Fibroblast of the aortic adventitia (primary cell): ENCODE data around the gene BCL2L1. TPM values are rescaled to one million over a fixed set of nuclear protein-coding genes. Genes with fewer than 3 reads are reported as not detected.

Experiments
- DNase-seq: peaks from one replicate; pipeline ENCODE4 v3.0.0-alpha.2; 2010; ENCODE audit warnings: low read depth
- H3K4me3 ChIP-seq: 2 replicates; pipeline ENCODE4 v1.5.1; 2011; ENCODE audit warnings: low read depth, mild to moderate bottlenecking, control low read depth, low read length, moderate library complexity
- total RNA-seq: library from RNA; depleted of rRNA; stranded (reverse); fragments of >200 nt; gene quantifications from 2 replicates; pipeline ENCODE4 v1.2.3, GENCODE V29; 2012; ENCODE audit warnings: low replicate concordance
- TF ChIP-seq, protein P1 (sequence below): IDR thresholded peaks from 2 replicates; pipeline ENCODE4 v1.5.1; 2011; ENCODE audit warnings: mild to moderate bottlenecking, low read length, control low read depth, inconsistent platforms; ENCODE audit not compliant: insufficient read depth

BCL2L1 gene
- total RNA-seq, 1 donor = 101 TPM

DNA sequence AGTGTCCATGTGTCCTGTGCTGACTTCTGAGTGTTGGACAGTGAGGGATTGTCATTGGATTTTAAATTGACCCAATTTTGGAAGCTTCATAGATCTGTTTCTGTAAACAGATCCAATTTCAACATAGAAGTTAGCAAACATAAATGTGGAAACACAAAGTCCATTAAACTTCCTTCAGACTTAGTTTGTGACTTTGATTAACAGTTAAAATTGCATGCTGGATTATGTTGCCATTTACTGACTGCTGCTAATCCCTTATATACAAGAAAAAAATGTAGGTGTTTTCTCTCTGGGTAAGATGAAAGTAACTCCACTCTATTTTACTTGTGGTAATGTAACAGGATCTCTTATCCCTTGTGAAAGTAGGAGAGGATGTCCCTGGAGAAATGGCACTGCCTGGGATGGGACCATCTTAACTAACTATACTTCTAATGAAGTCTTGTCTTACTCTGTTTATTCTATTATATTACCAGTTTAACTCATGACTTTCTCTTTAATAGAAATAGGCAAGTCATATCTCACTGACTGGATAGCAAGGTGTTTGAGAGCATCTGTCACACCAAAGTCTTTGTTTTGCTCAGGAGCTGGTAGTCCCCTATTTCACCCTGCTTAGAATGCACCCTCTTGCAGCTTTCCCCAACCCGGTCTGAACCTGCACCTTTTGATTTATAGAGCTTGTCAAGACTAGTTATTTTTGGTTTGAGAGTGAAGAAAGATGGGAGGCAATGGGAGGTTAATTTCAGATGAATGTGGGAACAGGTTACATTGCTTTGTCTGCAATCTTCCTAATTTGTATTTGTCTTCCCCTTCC, 23.6 kb upstream of the BCL2L1 start:
- TF ChIP-seq, protein P1, sequence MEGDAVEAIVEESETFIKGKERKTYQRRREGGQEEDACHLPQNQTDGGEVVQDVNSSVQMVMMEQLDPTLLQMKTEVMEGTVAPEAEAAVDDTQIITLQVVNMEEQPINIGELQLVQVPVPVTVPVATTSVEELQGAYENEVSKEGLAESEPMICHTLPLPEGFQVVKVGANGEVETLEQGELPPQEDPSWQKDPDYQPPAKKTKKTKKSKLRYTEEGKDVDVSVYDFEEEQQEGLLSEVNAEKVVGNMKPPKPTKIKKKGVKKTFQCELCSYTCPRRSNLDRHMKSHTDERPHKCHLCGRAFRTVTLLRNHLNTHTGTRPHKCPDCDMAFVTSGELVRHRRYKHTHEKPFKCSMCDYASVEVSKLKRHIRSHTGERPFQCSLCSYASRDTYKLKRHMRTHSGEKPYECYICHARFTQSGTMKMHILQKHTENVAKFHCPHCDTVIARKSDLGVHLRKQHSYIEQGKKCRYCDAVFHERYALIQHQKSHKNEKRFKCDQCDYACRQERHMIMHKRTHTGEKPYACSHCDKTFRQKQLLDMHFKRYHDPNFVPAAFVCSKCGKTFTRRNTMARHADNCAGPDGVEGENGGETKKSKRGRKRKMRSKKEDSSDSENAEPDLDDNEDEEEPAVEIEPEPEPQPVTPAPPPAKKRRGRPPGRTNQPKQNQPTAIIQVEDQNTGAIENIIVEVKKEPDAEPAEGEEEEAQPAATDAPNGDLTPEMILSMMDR = no peak
- DNase-seq = no peak
- no peak overlapping the region for H3K4me3 ChIP-seq

DNA sequence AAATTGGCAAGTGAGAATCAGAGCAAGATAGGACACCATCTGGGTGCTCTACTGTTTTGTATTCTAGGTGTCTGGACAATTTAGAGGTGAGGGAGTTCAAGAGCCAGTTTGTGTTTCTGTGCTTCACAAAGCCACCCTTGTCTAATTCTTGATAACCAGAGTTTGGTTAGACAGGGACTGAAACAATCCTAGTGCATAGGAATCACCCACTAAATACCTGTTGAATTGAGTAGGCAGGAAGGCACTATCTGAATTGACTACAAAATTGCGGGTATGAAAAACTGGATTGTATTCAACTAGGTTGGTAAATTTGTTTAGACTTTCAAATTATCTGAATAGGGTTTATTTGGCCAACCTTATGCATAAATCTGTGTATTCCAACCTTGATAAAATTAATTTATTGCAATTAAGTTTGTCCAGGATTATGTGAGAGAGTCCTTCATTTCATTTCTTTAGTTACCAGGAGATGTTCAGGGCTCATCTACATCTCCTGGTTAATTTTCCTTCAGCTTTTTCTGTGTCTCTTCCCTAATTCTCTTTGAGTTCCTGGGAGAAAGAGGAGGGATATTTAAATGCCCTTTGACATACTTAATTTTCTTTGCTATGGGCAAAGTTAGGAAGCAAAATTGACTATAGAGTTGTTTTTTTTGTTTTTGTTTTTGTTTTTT, 18.1 kb upstream of the BCL2L1 start:
- H3K4me3 ChIP-seq = peak overlapping the region; percentile 95
- TF ChIP-seq, protein P1 = no peak
- no peak for DNase-seq

DNA sequence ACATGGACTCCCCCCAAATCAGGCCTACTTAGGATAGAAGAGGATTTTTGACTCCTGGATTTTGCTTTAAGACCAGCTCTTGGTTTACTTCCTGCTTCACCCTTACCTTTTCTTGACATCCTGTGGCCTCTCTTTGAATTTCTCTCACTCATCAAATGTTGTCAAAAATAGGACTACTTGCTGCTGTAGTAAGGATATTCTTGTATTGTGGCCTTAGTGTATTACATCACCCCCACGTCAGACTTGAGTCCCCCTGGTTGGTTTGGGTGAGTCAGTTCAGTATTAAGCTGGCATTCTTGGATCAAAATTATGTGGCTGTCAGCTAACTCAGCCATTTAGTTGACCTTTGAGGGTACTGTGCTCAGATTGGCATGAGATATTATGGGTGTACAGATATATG, 17.5 kb upstream of the BCL2L1 start:
- H3K4me3 ChIP-seq = peak overlapping the region; percentile 95
- peak; percentile 70 for DNase-seq
- TF ChIP-seq, protein P1 = no peak

DNA sequence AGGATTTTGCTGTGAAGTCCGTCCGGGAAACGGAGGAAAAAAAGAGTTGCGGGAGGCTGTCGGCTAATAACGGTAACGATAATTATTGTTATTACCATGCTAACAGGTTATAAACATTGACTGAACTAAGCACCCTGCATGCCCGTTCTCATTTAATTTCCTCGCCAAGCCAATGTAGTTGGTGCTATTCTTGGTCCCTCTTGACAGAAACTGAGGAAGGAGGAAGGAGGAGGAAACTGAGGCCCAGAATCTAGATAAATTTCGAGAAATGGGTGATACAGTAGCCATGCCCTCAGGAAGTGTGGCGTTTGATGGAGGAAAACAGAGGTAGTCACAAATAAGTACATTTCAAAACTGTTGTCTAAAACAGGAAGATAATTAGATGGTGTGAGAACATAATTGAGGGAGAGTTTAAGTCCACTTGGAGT, 16.9 kb upstream of the BCL2L1 start:
- TF ChIP-seq, protein P1 = no peak
- peak overlapping the region; percentile 95 for H3K4me3 ChIP-seq
- DNase-seq = no peak

DNA sequence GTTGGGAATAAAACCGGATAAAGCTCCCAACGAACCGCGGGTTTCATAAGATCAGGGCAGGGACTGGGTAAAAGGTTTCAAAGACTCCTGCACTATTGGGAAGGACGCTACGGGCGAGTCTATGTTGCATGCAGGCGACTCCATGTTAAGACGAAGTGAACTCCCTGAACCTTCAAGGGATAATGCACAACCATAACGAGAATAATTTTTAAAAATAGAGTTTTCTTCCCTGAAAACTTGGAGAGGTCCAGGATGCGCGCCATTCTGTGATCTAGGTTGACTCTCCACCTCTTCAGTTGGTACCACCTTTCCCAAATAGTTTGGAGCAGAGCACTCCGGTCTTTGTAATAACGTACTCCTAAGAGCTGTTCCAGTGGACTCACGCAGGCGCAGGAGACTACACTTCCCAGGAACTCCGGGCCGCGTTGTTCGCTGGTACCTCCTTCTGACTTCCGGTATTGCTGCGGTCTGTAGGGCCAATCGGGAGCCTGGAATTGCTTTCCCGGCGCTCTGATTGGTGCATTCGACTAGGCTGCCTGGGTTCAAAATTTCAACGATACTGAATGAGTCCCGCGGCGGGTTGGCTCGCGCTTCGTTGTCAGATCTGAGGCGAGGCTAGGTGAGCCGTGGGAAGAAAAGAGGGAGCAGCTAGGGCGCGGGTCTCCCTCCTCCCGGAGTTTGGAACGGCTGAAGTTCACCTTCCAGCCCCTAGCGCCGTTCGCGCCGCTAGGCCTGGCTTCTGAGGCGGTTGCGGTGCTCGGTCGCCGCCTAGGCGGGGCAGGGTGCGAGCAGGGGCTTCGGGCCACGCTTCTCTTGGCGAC, 16.3 kb upstream of the BCL2L1 start, which contains the start of gene TPX2:
TPX2 (plus strand) TSS at position 562 of the 821 bp plus-strand sequence. CDS start 18,187 bp downstream, outside the sequence.
- H3K4me3 ChIP-seq = peak within 1 kb of the TSS; percentile 95
- peak; percentile 97 for DNase-seq
- TF ChIP-seq, protein P1 = peak; percentile 40

DNA sequence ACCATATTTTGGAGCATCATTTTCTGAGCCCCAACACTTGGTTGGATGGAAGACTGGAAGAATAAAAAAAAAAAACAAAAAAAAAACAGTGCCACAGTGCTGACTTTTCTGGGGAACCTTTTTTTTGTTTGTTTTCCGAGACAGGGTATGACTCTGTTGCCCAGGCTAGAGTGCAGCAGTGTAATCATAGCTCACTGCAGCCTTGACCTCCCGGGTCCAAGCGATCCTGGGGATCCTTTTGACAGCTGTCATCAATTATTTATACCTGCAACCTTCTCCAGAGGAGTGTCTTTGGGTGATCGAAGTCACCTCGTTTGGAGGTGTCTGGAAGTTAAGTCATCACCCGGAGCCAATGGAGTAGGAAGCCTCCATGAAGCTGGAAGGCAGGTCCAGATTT, 8.7 kb upstream of the BCL2L1 start:
- H3K4me3 ChIP-seq = no peak overlapping the region
- TF ChIP-seq, protein P1 = no peak
- no peak for DNase-seq
